Fibroblast of pulmonary artery (primary cell): Measurements from ENCODE around the gene RAET1L.

ENCODE experiments used
- DNase-seq: peaks from one replicate; pipeline ENCODE4 v3.0.0-alpha.2; 2010; ENCODE audit warnings: low read depth
- H3K4me3 ChIP-seq: replicated peaks from 2 replicates; pipeline ENCODE4 v1.5.1; 2011; ENCODE audit warnings: low read depth, mild to moderate bottlenecking, control low read depth, low read length, moderate library complexity
- CTCF ChIP-seq: IDR thresholded peaks from 2 replicates; pipeline ENCODE4 v1.5.1; 2011; ENCODE audit warnings: mild to moderate bottlenecking, control low read depth, low read length, inconsistent platforms; ENCODE audit errors: missing control alignments

The RAET1L gene

GRCh38 chr6:150043501-150044412 lies 18.4 kb upstream of the RAET1L start:
- H3K4me3 ChIP-seq = no peak overlapping the region
- DNase-seq = no peak

DNA sequence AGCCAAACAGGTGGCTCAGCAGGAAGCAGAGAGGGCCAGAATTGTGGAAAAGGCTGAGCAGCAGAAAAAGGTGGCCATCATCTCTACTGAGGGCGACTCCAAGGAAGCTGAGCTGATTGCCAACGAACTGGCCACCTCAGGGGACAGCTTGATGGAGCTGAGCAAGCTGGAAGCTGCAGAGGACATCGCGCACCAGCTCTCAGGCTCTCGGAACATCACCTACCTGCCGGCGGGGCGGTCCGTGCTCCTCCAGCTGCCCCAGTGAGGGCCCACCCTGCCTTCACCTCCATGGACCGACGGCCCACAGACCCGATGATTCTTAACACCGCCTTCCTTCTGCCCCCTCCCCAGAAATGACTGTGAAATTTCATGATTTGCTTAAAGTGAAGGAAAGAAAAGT lies 17.8 kb upstream of the RAET1L start:
- no peak for DNase-seq
- no peak for TF ChIP-seq CTCF

More at GRCh38 chr6:150043501-150044412, 18.4 kb upstream of the RAET1L start:
- no peak for TF ChIP-seq CTCF

DNA sequence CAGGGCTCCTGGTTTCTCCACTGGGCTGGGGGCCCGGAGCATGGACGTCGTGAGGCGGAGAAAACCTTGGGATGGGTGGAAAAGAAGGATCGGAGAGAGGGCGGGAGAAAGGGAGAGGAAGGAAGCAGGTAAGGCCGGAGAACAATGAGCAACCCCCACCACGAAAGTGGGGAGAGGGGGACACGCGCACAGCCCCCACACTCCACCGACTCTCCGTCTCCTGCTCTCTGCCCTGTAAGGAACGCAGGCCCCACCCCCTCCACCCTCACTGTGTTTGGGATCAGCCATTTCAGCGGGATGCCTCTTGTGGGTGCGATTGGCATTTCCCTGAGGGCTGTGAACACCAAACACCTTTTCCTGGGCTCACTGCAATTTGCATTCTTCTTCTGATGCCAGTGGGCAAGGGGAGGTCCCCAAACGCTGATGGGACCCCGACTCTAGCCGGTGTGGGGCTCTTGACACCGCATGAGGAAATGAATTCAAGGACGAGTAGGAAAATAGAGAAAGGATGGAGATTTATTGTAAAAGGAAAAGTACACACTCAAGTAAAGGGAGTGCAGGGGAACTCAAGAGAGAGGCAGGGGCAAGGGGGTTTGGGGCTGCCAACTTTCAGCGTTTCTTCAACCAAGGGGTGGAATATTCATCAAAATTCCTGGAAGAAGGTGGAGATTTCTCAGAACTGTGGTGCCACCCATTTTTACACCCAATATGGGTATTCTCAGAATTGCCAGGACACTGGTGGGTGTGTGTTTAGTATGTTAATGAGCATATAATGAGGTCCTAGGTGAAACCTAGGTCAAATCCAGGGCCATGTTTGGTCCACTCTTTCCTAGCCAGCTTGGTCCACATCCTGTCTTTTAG lies 13.1 kb upstream of the RAET1L start:
- H3K4me3 ChIP-seq = no peak overlapping the region
- no peak for DNase-seq
- no peak for TF ChIP-seq CTCF

More for the DNA sequence above, 17.8 kb upstream of the RAET1L start:
- no peak overlapping the region for H3K4me3 ChIP-seq

DNA sequence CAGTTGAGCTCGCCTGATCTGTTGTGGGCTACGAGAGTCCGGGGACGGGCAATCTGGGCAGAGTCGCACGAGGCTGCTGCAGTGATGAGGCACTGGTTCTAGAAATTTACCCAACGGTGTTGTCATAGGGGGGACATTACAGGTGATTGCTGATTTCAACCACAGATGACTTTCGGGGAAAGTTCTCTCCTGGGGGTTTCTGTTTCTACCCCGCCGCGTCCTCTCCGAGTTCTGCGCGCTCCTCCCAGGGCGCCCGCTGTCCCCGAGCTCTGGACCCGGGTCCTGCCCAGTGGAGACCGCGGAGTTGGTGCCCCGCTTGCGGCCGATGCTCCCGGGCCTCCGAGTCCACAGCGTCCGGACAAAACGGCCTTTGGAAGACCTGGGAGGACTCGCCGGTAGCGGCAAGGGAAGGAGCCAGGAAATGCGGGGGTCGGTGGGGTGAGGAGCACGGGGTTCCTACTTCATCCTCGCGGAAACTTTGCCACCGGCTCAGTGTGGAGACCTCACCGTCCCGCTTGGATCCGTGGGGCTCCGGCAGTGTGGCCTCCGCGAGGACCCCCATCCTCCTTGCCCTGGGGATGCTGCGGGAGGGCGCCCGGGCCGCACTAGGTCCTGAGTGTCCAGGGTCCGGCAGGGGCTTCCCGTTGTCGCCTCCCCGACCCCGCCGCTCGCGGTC lies 12.3 kb upstream of the RAET1L start:
- no peak overlapping the region for H3K4me3 ChIP-seq
- DNase-seq = no peak
- TF ChIP-seq CTCF = no peak

DNA sequence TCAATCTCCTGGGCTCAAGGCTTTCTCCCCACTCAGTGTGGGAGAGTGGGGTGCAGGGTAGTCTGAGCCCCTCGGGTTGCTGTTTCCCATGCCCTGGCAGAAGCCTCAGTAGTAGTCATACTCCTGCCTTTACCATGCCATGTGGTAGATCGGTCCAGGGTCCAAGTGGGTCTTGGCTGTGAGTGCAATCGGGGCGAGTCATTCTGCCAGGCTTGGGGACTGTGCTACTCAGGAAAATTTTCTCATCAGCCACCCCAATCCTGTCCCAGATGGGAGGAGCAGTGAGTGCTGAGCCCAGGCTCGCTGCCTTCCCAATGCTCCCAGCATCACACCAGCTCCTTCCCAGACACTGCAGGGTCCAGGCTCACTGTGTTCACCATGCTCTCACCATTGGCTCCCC lies 10.7 kb upstream of the RAET1L start:
- no peak overlapping the region for H3K4me3 ChIP-seq
- no peak for TF ChIP-seq CTCF
- no peak for DNase-seq

DNA sequence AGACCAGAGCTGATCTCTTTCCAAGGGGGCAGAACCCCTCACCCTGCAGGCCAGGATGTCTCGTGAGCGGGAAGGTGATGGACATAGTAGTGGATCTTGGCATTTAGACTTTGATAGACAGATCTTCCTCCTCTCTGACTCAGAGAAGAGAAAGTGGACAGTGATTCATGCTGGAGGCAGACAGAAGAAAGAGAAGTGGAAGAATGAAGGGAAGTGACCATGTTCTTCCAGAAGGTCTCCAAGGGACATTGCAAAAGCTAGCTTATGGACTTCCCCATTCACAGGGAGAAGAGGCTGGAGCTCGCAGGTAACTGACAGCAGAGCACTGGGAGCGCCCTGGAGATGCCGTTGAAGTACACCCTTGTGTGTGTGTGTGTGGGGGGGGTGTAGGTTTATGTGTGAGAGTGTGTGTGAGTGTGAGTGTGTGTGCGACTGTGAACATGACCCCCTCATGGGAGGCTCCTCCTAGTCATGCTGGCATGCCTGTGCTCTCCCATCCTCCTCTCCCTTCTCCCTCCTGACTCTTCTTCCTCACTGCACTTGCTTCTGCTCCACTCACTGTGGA lies 8.0 kb upstream of the RAET1L start:
- TF ChIP-seq CTCF = no peak
- no peak for DNase-seq
- H3K4me3 ChIP-seq = no peak overlapping the region
